Erythroblast (primary cell): ENCODE data around the gene EPN2.

Source experiments
- GATA1 ChIP-seq: IDR thresholded peaks from 2 replicates; pipeline ENCODE4 v1.6.1; 2011; ENCODE audit warnings: low read depth, mild to moderate bottlenecking, control low read depth, low read length, moderate library complexity
- POLR2A ChIP-seq: IDR thresholded peaks from 2 replicates; pipeline ENCODE4 v1.6.1; 2011; ENCODE audit warnings: mild to moderate bottlenecking, low read length

DNA sequence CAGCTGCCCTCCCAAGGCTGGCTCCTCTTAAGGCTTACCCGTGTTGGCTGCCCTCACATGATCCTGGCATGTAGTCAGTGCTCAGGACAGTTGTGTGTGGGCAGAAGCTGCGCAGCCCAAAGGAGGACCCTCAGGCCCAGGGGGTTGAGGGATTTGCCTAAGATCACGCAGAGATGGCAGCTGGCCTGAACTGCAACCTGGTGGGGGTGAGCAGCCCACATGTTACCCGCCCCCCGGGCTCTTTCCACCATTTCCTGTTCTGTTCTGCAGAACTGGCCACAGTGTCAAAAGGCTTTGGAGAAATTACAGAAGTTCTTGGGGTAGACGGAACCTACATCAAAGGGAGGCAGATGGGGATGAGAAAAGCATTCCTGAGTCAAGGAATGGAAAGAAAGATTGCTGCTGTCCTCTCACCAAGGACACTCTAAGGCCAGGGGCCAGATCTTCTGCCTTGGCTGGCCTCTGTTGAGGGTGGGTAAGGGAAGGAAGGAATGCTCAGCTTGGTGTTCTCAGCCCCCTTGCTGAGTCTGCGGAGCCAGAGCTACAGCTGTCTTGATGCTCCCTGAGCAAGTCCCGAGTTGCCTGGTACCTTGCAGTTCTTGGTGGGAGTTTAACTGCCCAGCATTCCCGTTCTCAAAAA lies 53.0 kb downstream of the EPN2 start:
- TF ChIP-seq POLR2A (no peak), GATA1 (no peak)
